SU-DHL-6 (cell line): ENCODE measurements around the gene RHEBL1.

Source experiments
- EZH2phosphoT487 ChIP-seq: fragments of 200-600 bp; sonication (generic), shearing (Covaris generic); conservative IDR thresholded peaks from 2 replicates; pipeline ENCODE4 v1.6.1; 2018; ENCODE audit warnings: mild to moderate bottlenecking, antibody characterized with exemption, low read length, moderate library complexity, mixed read lengths
- TF ChIP-seq, protein P1 (sequence below): fragments of 200-600 bp; sonication (generic); IDR thresholded peaks from one replicate; pipeline ENCODE4 v1.5.1; 2017; ENCODE audit warnings: antibody characterized with exemption, mild to moderate bottlenecking, low read length, moderate library complexity; ENCODE audit not compliant: insufficient read depth, poor library complexity, severe bottlenecking

DNA sequence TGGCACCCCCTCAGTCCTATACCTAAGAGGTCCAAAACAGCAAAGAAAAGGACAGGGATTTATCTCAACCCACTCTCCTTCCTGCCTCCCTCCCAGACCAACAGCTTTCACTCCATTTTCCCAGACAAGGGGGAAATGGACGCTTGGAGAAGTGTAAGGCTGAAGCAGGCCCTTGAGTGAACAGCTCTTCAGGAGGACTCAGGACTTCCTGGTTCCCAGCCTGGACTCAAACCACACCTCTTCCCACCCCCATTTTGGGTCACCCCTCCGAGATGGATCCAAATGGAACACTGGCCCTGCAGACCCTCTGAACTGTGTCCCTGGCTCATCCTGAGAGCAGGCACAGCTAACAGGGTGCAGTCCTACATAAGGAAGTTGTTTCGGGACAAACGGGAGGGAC is 11.9 kb downstream of the RHEBL1 start:
- no peak for TF ChIP-seq EZH2phosphoT487
- TF ChIP-seq, protein P1, sequence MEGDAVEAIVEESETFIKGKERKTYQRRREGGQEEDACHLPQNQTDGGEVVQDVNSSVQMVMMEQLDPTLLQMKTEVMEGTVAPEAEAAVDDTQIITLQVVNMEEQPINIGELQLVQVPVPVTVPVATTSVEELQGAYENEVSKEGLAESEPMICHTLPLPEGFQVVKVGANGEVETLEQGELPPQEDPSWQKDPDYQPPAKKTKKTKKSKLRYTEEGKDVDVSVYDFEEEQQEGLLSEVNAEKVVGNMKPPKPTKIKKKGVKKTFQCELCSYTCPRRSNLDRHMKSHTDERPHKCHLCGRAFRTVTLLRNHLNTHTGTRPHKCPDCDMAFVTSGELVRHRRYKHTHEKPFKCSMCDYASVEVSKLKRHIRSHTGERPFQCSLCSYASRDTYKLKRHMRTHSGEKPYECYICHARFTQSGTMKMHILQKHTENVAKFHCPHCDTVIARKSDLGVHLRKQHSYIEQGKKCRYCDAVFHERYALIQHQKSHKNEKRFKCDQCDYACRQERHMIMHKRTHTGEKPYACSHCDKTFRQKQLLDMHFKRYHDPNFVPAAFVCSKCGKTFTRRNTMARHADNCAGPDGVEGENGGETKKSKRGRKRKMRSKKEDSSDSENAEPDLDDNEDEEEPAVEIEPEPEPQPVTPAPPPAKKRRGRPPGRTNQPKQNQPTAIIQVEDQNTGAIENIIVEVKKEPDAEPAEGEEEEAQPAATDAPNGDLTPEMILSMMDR: no peak
